Fibroblast of the conjunctiva (primary cell): Measurements from ENCODE around the gene KSR2.

Source experiments
- DNase-seq: peaks from one replicate; pipeline ENCODE4 v3.0.0-alpha.2; 2010; ENCODE audit warnings: low read depth

The KSR2 gene

GRCh38 chr12:117498256-117498655, 470.5 kb downstream of the KSR2 start:
- DNase-seq, result no peak

- DNase-seq, result no peak
These were observed 471.4 kb downstream of the KSR2 start for GRCh38 chr12:117497407-117497806.

GRCh38 chr12:117494833-117495655, 473.7 kb downstream of the KSR2 start:
- DNase-seq, result no peak

GRCh38 chr12:117491711-117492110, 477.1 kb downstream of the KSR2 start:
- no peak for DNase-seq

- no peak for DNase-seq
These were observed 478.7 kb downstream of the KSR2 start for GRCh38 chr12:117490130-117490529.

GRCh38 chr12:117489671-117490070, 479.1 kb downstream of the KSR2 start:
- no peak for DNase-seq

GRCh38 chr12:117486840-117487659, 481.7 kb downstream of the KSR2 start:
- DNase-seq, result no peak

- no peak for DNase-seq
These were observed 482.6 kb downstream of the KSR2 start for GRCh38 chr12:117485984-117486839.

GRCh38 chr12:117484901-117485300, 483.9 kb downstream of the KSR2 start:
- no peak for DNase-seq

- no peak for DNase-seq
These were observed 485.3 kb downstream of the KSR2 start for GRCh38 chr12:117483501-117483900.

- no peak for DNase-seq
These were observed 487.3 kb downstream of the KSR2 start for GRCh38 chr12:117481470-117481869.

- DNase-seq, result no peak
These were observed 492.4 kb downstream of the KSR2 start for GRCh38 chr12:117476341-117476740.

- no peak for DNase-seq
These were observed 494.9 kb downstream of the KSR2 start for GRCh38 chr12:117473856-117474255.

- no peak for DNase-seq
These were observed 495.8 kb downstream of the KSR2 start for GRCh38 chr12:117472983-117473382.

GRCh38 chr12:117470804-117471203, 498.0 kb downstream of the KSR2 start:
- no peak for DNase-seq

- no peak for DNase-seq
These were observed 498.8 kb downstream of the KSR2 start for GRCh38 chr12:117469883-117470483.

GRCh38 chr12:117468016-117468415, 500.8 kb downstream of the KSR2 start:
- DNase-seq, result no peak

GRCh38 chr12:117467588-117467987, 501.2 kb downstream of the KSR2 start:
- no peak for DNase-seq

GRCh38 chr12:117466677-117467362, 502.0 kb downstream of the KSR2 start:
- no peak for DNase-seq

- no peak for DNase-seq
These were observed 507.1 kb downstream of the KSR2 start for GRCh38 chr12:117461732-117462131.

GRCh38 chr12:117459229-117459628, 509.6 kb downstream of the KSR2 start:
- no peak for DNase-seq
